ENCODE measurements around the gene DDI2. TPM values are rescaled to one million over a fixed set of nuclear protein-coding genes. Genes with fewer than 3 reads are reported as not detected.

Gene DDI2
- polyA plus RNA-seq, 1 donor from 2014 or later, result 3.8 TPM

DNA sequence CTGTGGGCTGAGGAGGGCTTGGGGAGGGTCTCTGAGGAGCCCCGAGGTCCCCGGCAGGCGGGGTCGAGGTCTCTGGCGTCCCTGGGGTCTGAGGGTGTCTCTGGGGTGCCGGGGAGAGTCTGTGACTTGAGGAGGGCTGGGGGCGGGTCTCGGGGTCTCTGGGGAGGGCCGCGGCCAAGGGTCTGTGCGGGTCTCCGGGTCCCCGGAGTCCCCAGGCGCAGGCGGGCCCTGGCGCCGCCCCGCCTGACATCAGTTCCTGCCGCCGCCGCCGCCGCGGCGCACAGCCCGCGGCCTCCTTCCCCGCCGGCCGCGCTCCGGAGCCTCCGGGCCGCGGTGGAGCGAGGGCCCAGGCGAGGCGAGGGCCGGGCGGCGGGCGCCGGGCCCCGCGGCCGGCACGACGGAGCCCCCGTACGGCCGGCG lies 66.8 kb downstream of the DDI2 start, which contains the start of gene PLEKHM2:
Gene PLEKHM2, plus strand, starts transcription at position 279 of the 420 bp plus-strand sequence. CDS start 239 bp downstream, outside the sequence.
- H4K20me1 ChIP-seq (ENCODE audit: insufficient read depth), result no peaks in the 10 kb centered on the region
- TF ChIP-seq TAF1 (IDR thresholded peaks at IDR 0.05; ENCODE audit: low read depth), result no peak
- TF ChIP-seq, protein P1, sequence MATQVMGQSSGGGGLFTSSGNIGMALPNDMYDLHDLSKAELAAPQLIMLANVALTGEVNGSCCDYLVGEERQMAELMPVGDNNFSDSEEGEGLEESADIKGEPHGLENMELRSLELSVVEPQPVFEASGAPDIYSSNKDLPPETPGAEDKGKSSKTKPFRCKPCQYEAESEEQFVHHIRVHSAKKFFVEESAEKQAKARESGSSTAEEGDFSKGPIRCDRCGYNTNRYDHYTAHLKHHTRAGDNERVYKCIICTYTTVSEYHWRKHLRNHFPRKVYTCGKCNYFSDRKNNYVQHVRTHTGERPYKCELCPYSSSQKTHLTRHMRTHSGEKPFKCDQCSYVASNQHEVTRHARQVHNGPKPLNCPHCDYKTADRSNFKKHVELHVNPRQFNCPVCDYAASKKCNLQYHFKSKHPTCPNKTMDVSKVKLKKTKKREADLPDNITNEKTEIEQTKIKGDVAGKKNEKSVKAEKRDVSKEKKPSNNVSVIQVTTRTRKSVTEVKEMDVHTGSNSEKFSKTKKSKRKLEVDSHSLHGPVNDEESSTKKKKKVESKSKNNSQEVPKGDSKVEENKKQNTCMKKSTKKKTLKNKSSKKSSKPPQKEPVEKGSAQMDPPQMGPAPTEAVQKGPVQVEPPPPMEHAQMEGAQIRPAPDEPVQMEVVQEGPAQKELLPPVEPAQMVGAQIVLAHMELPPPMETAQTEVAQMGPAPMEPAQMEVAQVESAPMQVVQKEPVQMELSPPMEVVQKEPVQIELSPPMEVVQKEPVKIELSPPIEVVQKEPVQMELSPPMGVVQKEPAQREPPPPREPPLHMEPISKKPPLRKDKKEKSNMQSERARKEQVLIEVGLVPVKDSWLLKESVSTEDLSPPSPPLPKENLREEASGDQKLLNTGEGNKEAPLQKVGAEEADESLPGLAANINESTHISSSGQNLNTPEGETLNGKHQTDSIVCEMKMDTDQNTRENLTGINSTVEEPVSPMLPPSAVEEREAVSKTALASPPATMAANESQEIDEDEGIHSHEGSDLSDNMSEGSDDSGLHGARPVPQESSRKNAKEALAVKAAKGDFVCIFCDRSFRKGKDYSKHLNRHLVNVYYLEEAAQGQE (IDR thresholded peaks at IDR 0.05; ENCODE audit: borderline replicate concordance), result peak; percentile 23
- no peaks in the 10 kb centered on the region for H3K36me3 ChIP-seq (ENCODE audit: insufficient read depth, low read length)
- H3K27ac ChIP-seq (ENCODE audit: low read length), result peak within 1 kb of the TSS; percentile 89
- H3K4me2 ChIP-seq (ENCODE audit: low read length), result peak within 1 kb of the TSS; percentile 70
- peak within 1 kb of the TSS; percentile 94 for H3K4me3 ChIP-seq (ENCODE audit: low read length)
- H3K79me2 ChIP-seq (replicated peaks; ENCODE audit: insufficient read depth, low read length), result peaks cover 33% of the 10 kb centered on the region
- H3K9me2 ChIP-seq (ENCODE audit: insufficient read depth, low read length), result no peaks in the 10 kb centered on the region
- H3K27me3 ChIP-seq (ENCODE audit: insufficient read depth, low read depth, low read length), result no peaks in the 10 kb centered on the region
- H3K9ac ChIP-seq (ENCODE audit: low read length), result peak within 1 kb of the TSS; percentile 97
- H3F3A ChIP-seq (ENCODE audit: insufficient read depth, low read length, poor library complexity, severe bottlenecking), result no peaks in the 10 kb centered on the region
- no peaks in the 10 kb centered on the region for H3K9me3 ChIP-seq (ENCODE audit: low read length)
- H2AFZ ChIP-seq (ENCODE audit: low read depth, low read length), result peak within 1 kb of the TSS; percentile 93

DNA sequence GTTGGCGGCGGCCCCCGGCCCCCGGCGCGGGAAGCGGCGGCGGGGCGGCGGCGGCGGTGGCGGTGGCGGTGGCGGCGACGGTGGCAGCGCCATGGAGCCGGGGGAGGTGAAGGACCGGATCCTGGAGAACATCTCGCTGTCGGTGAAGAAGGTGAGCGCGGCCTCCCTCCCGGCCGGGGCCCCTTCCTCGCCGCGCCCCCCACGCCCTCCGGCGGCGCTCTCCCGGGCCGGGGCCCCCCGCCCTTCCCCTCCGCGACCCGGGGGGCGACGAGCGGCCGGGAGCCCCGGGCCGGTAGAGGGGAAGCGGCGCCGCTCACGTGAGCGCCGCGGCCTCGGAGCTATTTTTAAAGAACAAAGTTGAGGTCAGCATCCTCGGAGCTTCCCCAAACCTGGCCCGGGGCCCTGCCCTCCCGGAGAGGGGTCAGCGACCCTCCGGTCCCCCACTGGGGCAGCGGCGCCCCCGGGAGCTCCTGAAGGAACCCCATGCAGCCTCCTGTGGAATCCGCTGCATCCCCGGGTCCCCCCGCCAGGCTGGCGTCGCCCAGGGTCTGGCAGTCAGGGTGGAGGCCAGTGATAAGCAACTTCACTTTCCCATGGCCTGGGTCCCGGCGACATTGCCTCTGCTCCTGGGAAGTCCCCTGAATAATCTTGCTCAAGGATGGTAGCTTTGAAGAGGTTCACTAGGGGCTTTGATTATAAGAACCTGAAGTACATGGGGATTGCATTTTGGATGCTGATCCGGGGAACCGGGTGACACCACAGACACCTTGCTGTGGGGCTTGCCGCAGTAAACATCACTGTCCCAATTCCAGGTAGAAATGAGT lies 67.4 kb downstream of the DDI2 start:
- no peaks in the 10 kb centered on the region for H3F3A ChIP-seq (ENCODE audit: insufficient read depth, low read length, poor library complexity, severe bottlenecking)
- H3K4me2 ChIP-seq (ENCODE audit: low read length), result peak overlapping the region; percentile 62
- H3K79me2 ChIP-seq (replicated peaks; ENCODE audit: insufficient read depth, low read length), result peaks cover 37% of the 10 kb centered on the region
- no peaks in the 10 kb centered on the region for H3K9me3 ChIP-seq (ENCODE audit: low read length)
- H3K4me3 ChIP-seq (ENCODE audit: low read length), result peak overlapping the region; percentile 94
- H3K9ac ChIP-seq (ENCODE audit: low read length), result peak overlapping the region; percentile 82
- H3K9me2 ChIP-seq (ENCODE audit: insufficient read depth, low read length), result no peaks in the 10 kb centered on the region
- peak overlapping the region; percentile 56 for H3K27ac ChIP-seq (ENCODE audit: low read length)
- no peaks in the 10 kb centered on the region for H3K27me3 ChIP-seq (ENCODE audit: insufficient read depth, low read depth, low read length)
- no peak for TF ChIP-seq EP300 (conservative IDR thresholded peaks at IDR 0.05; ENCODE audit: poor library complexity, severe bottlenecking)
- TF ChIP-seq MXI1 (conservative IDR thresholded peaks at IDR 0.05; ENCODE audit: poor library complexity, severe bottlenecking), result peak; percentile 22
- TF ChIP-seq, protein P2, sequence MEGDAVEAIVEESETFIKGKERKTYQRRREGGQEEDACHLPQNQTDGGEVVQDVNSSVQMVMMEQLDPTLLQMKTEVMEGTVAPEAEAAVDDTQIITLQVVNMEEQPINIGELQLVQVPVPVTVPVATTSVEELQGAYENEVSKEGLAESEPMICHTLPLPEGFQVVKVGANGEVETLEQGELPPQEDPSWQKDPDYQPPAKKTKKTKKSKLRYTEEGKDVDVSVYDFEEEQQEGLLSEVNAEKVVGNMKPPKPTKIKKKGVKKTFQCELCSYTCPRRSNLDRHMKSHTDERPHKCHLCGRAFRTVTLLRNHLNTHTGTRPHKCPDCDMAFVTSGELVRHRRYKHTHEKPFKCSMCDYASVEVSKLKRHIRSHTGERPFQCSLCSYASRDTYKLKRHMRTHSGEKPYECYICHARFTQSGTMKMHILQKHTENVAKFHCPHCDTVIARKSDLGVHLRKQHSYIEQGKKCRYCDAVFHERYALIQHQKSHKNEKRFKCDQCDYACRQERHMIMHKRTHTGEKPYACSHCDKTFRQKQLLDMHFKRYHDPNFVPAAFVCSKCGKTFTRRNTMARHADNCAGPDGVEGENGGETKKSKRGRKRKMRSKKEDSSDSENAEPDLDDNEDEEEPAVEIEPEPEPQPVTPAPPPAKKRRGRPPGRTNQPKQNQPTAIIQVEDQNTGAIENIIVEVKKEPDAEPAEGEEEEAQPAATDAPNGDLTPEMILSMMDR (IDR thresholded peaks at IDR 0.05; ENCODE audit: poor library complexity, severe bottlenecking), result peak; percentile 34
- no peaks in the 10 kb centered on the region for H4K20me1 ChIP-seq (ENCODE audit: insufficient read depth)
- peak overlapping the region; percentile 51 for H2AFZ ChIP-seq (ENCODE audit: low read depth, low read length)
- no peaks in the 10 kb centered on the region for H3K36me3 ChIP-seq (ENCODE audit: insufficient read depth, low read length)

DNA sequence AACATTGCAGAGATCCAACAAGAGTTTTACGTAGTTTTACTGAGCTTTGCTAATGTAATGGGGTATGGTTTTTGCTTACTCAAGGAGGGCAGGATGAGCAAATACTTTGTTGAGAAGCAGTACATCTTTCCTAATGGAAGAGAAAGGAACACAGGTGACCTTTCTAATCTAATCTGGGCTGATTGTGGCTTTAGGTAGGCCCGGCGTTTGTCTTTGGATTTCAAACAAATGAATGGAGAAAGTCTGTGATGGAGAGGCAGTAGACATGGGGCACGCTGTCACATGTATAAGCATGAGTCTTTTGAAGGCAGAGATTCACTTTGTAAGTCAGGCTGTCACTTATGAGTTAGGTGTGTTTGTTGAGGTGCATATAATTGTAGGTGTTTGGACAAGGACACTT lies 68.6 kb downstream of the DDI2 start:
- peak overlapping the region; percentile 62 for H3K4me2 ChIP-seq (ENCODE audit: low read length)

More for the DNA sequence above, 68.6 kb downstream of the DDI2 start:
- Histone ChIP-seq H2AFZ (ENCODE audit: low read depth, low read length) (no peak overlapping the region), H3K9me2 (ENCODE audit: insufficient read depth, low read length) (no peaks in the 10 kb centered on the region), H3K4me3 (ENCODE audit: low read length) (peak overlapping the region; percentile 94), H4K20me1 (ENCODE audit: insufficient read depth) (no peaks in the 10 kb centered on the region), H3K9me3 (ENCODE audit: low read length) (no peaks in the 10 kb centered on the region), H3K9ac (ENCODE audit: low read length) (peak overlapping the region; percentile 82), H3K36me3 (ENCODE audit: insufficient read depth, low read length) (no peaks in the 10 kb centered on the region), H3K27ac (ENCODE audit: low read length) (no peak overlapping the region), H3K27me3 (ENCODE audit: insufficient read depth, low read depth, low read length) (no peaks in the 10 kb centered on the region), H3K79me2 (replicated peaks; ENCODE audit: insufficient read depth, low read length) (peaks cover 44% of the 10 kb centered on the region), H3F3A (ENCODE audit: insufficient read depth, low read length, poor library complexity, severe bottlenecking) (no peaks in the 10 kb centered on the region)
- no peak for TF ChIP-seq EP300 (conservative IDR thresholded peaks at IDR 0.05; ENCODE audit: poor library complexity, severe bottlenecking)
- TF ChIP-seq POLR2AphosphoS5 (IDR thresholded peaks at IDR 0.05), result no peak
- no peak for TF ChIP-seq EZH2 (IDR thresholded peaks at IDR 0.05; ENCODE audit: borderline replicate concordance, insufficient read depth, low read length, poor library complexity, severe bottlenecking)
- TF ChIP-seq TAF1 (IDR thresholded peaks at IDR 0.05; ENCODE audit: low read depth), result no peak
- TF ChIP-seq, protein P2 (IDR thresholded peaks at IDR 0.05; ENCODE audit: poor library complexity, severe bottlenecking), result no peak
- TF ChIP-seq MXI1 (conservative IDR thresholded peaks at IDR 0.05; ENCODE audit: poor library complexity, severe bottlenecking), result no peak
- TF ChIP-seq SMC3 (conservative IDR thresholded peaks at IDR 0.05; ENCODE audit: poor library complexity), result no peak
- TF ChIP-seq RAD21 (conservative IDR thresholded peaks at IDR 0.05), result no peak
- TF ChIP-seq, protein P1 (IDR thresholded peaks at IDR 0.05; ENCODE audit: borderline replicate concordance), result no peak

Measured in neural cell (in vitro differentiated cells).